OCI-LY7 (cell line): Measurements from ENCODE around the gene CBX8.

Source experiments
- CTCF ChIP-seq: fragments of 200-600 bp; sonication (generic); conservative IDR thresholded peaks from 2 replicates; pipeline ENCODE4 v1.5.1; 2014; ENCODE audit warnings: mild to moderate bottlenecking, antibody characterized with exemption, low read length, moderate library complexity, mixed read lengths
- EZH2phosphoT487 ChIP-seq: fragments of 200-600 bp; sonication (generic); IDR thresholded peaks from 2 replicates; pipeline ENCODE4 v1.6.1; 2018; ENCODE audit warnings: low read depth, borderline replicate concordance, mild to moderate bottlenecking, mixed run types, antibody characterized with exemption, low read length, moderate library complexity, mixed read lengths

- no peak for TF ChIP-seq CTCF
- TF ChIP-seq EZH2phosphoT487, result no peak
These were observed 22.2 kb upstream of the CBX8 start for GRCh38 chr17:79819085-79819484.
